Stimulated activated CD8-positive, alpha-beta memory T cell treated with anti-CD3 and anti-CD28 coated beads, Interleukin-15, amount 100 ng/mL, for 48 hours (primary cell): Measurements from ENCODE around the gene CRK.
"Not testable (repeated sequence)": the region's sequence is repeated elsewhere in the genome, so short reads cannot be mapped to it uniquely, and the experiment has no call there.

Experiments used
- DNase-seq, 2 donors: peaks; one replicate each; pipeline ENCODE4 v3.0.0-alpha.2; 2020; ENCODE audit warnings: low read depth in 2 of 2

The CRK gene

DNA sequence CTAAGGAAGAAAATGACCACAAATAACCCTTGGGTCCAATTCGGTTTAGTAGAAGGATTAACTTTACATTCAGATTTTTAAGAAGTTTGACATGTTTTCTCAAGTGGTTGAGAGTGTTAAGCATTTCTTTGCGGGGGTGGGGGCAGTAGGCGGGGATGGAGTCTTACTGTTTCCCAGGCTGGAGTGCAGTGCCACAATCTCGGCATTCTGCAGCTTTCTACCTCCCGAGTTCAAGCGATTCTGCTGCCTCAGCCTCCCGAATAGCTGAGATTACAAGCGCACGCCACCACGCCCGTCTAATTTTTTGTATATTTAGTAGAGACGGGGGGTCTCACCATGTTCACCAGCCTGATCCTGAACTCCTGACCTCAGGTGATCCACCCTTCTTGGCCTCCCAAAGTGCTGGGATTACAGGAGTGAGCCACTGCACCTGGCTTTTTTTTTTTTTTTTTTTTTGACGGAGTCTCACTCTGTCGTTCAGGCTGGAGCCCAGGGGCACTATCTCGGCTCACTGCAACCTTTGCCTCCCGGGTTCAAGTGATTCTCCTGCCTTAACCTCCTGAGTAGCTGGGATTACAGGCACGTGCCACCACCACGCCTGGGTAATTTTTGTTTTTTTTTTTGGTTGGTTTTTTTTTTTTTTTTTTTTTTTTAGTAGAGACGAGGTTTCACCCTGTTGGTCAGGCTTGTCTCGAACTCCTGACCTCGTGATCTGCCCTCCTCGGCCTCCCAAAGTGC is 68.4 kb downstream of the CRK start:
- not testable (repeated sequence) for DNase-seq

DNA sequence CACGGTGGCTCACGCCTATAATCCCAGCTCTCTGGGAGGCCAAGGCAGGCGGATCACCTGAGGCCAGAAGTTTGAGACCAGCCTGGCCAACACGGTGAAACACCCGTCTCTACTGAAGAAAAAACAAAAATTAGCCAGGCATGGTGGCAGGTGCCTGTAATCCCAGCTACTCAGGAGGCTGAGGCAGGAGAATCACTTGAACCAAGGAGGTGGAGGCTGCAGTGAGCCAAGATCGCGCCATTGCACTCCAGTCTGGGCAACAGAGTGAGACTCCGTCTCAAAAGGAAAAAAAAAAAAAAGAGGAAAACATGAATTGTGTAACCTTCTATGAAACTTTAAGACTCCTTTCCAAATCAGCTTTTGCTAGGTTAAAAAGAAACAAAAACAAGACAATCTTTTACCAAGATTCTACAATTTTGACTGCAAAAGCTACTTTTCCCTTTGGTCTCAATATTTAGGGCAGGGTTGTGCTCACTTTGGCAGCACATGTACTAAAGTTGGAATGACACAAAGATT is 69.3 kb downstream of the CRK start:
- not testable (repeated sequence) for DNase-seq

DNA sequence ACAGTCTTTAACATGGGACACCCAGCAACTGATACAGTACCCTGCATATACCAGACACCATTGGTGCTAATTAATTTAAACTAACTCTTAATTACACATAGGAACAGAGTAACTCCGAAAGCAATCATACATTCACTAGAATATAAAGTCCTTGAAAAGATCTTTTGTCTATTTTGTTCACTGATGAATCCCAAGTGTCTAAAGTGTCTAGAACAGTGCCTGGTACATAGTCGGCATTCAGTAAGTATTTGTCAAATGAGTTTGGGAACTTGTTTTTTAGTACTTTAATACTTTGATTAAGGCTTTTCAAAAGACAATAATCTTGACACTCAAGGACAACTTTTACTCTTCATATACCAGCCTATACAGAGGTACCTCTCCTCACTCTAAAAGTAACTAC is 69.8 kb downstream of the CRK start:
- DNase-seq = no peak

DNA sequence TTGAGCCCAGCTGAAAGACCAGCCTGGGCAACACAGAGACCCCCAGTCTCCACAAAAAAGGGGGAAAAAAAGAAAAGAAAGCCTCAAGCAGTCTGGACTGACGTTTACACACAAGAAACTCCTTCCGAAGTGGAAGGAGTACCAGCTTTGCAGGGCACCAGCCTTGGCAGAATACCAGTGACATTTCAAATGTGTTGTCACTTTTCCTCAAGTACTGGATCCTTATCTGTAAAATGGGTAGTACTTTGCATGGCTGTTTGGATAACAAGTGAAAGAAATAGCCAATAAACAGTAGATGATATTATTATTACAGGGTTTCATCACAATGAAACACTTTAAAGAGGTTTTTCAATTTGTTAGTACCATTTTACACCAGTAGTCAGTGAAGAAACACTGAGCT is 70.2 kb downstream of the CRK start:
- DNase-seq = no peak

DNA sequence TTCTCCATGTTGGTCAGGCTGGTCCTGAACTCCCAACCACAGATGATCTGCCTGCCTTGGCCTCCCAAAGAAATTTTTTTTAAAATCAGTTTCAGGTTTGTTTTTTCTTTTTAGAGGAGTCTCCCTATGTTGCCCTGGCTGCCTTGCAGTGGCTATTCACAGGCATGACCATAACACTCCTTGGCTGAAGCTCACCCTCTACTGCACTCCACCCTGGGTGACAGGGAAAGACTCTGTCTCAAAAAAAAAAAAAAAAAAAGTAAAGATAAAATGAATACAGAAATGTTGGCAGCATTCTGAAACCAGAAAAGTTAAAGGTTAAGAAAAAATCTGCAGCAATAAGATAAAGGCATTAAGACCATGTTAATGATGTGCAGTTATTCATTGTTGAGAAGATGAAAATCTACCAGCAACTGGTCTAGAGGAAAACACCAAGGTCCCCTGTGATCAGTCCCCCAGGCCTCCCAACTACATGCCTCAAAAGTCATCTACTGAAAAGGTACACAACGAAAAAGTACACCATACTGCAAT is 71.1 kb downstream of the CRK start:
- no peak for DNase-seq

DNA sequence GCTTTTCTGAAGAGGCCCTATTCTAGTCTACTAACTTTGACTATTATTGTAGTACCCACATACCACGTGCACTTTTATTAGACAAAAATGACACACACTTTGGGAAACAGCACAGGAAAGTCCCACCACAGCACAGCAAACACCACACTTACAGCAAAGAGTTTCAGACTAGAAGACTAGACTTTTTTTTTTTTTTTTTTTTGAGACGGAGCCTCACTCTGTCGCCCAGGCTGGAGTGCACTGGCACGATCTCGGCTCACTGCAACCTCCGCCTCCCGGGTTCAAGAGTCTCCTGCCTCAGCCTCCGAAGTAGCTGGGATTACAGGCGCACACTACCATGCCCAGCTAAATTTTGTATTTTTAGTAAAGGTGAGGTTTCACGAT is 76.1 kb downstream of the CRK start:
- DNase-seq = no peak

DNA sequence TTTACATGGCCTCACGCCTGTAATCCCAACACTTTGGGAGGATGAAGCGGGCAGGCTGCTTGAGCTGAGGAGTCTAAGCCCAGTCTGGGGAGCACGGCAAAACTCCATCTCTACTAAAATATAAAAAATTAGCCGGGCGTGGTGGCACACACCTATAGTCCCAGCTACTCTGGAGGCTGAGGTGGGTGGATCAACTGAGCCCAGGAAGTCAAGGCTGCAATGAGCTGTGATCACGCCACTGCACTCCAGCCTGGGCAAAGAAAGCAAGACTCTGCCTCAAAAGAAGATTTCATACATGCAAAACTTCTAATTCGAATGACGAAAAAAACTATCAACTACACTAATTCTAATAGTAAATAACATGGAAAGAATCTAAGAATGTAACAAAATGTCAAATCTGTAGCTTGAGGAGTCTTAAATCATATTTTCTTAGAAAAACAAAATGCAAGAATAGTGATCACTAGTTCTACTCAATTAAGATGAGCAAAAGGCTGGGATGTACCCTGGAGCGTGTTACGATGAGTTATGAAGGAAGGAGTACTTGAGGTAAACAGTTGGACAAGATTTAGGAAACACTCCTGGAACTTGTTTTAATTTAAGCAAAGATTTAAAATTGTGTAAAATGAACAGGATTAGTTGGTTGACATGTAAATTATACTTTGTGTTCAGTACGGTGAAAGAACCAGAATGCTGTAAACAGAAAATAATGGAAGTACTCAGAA is 76.7 kb downstream of the CRK start:
- DNase-seq = no peak

DNA sequence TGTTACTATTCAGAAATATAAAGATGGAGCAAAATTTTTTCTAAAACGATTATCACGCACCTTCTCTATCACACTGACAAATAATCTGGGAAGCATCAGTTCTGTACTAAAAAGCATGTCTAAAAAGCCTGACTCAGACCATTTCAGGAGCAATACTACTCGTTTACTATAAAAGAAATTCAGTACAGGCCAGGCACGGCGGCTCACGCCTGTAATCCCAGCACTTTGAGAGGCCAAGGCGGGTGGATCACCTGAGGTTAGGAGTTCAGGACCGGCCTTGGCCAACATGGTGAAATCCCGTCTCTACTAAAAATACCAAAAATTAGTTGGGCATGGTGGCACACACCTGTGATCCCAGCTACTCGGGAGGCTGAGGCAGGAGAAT is 77.6 kb downstream of the CRK start:
- not testable (repeated sequence) for DNase-seq

DNA sequence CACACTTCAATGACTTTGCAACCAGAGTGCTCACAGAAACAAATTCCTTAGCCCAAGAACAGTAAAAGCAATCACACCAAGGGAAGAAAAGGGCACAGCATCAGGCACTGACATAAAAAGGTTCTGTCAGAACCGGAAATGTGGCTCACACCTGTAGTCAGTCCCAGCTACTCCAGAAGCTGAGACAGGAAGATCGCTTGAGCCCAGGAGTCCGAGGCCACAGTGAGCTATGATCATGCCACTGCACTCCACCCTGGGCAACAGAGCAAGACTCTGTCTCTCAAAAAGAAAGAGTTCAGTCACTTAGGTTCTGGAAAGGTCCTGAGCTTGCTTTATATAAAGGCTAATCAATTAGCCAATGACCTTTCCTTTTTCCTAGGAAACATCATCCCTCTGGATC is 78.7 kb downstream of the CRK start:
- DNase-seq = no peak

DNA sequence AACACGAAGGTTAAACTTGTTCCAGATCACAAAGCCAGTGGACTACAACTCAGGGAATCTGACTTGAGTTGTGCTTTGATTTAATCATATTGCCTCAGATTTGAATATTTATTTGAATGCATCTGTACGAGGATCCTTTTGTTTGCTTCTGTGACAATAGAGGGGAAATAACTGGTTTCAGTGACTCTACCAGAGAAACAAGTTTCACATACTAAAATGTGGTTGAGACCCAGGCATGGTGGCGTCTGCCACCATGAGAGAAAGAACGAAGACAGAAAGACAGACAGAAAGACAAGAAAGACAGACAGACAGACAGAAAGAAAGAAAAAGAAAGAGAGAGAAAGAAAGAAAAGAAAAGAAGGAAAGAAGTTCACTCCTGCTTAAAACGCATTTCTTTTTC is 80.0 kb downstream of the CRK start:
- DNase-seq = no peak

DNA sequence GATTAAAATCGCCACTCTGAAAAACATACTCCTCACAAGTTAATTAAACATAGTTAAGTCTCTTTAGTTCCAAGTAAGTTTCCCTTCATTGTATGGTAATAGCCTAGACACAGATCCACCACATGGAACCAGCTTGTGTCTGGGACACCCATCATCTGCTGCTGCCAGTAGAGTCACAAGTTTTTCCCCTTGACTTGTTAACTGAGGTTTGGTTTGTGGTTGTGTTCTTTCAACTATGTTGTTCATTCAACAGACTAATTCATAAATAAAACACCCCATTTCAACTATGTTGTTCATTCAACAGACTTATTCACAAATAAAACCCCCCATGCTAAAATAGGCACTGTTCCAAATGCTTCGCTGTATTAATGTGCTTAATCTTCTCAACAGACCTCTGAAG is 80.4 kb downstream of the CRK start:
- no peak for DNase-seq

DNA sequence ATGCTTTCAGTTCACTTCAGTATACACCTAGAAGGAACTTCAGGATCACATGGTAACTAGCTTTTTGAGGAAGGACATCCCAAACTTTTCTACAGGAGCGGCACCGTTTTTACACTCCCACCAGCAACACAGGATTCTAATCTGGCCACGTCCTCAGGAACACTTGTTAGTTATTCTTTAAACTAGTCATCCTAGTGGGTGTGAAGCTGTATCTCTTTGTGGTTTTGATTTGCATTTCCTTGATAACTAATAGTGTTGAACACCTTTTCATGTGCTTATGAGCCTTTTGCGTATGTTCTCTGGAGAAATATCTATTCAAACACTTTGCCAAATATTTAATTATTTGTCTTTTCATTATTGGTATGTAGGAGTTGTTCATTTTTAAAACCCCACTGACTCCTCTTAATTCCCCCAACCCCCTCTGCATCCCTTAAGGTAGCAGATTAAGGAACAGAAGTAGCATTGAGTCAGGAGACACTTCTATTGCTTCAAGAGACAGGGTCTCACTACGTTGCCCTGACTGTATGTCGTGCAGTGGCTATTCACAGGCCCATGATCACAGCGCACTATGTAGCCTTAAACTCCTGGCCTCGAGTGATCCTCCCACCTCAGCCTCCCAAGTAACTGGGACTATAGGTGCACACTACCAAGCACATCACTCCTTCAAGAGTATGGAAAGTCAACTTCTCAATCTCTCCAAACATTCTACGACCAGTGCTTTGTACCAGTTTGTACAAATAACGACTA is 81.4 kb downstream of the CRK start:
- no peak for DNase-seq

DNA sequence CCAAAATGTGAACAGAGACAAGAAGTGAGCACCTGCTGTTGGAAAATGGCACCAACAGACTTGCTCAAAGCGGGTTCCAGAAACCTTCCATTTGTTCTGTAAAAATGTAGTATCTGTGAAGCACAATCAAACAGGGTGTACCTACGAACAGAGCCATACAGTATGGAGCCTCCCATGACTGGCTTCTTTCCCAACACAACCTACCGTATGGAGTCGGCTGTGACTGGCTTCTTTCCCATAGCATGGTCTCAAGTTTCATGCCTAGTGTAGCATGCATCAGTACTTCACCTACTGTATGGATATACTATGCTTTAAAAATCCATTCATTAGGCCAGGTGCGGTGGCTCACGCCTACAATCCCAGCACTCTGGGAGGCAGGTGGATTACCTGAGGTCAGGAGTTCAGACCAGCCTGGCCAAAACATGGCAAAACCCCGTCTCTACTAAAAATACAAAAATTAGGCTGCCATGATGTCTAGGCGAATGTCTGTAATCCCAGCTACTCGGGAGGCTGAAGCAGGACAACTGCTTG is 82.3 kb downstream of the CRK start:
- DNase-seq = no peak

DNA sequence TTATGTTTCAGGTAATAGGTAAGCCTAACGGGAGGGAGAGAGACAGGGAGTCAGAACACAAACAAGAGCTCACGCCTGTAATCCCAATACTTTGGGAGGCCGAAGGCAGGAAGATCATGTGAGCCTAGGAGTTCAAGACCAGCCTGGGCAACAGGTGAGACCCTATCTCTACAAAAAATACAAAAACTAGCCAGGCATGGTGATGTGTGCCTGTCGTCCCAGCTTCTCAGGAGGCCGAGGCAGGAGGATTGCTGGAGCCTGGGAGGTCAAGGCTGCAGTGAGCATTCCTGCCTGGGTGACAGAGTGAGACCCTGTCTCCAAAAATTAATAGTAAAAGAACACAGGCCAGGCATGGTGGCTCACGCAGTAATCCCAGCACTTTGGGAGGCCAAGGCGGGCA is 83.4 kb downstream of the CRK start:
- DNase-seq = no peak

DNA sequence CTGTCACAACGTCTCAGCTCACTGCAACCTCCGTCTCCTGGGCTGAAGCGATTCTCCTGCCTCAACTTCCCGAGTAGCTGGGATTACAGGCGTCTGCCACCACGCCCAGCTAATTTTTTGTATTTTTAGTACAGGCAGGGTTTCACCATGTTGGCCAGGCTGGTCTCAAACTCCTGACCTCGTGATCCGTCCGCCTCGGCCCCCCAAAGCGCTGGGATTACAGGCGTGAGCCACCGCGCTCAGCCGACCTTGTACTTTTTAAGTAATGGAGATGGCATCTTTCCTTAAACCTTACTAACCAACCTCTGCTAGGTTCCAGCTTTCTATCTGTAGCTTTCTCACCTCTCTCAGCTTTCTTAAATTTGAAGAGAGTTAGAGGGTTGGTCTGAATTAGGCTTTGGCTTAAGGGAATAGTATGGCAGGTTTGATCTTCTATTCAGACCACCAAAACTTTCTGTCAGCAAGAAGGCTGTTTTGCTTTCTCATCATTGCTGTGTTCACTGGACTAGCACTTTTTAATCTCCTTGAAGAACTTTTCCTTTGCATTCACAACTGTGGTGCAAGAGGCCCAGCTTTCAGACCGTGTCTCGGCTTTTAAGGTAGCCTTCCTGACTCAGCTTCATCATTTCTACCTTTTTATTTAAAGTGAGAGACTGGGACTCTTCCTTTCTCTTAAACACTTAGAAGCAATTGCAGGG is 84.0 kb downstream of the CRK start:
- DNase-seq = no peak
